ENCODE results near the gene THOC1. TPM values are rescaled to one million over a fixed set of nuclear protein-coding genes. Genes with fewer than 3 reads are reported as not detected.

THOC1 gene
- total and polyA plus RNA-seq, 4 experiments from 2014 or later, result 15.2 to 69.9 (median 42.4) TPM

GRCh38 chr18:210075-210474 is 57.8 kb downstream of the THOC1 start:
- CTCF ChIA-PET (ENCODE audit: partially characterized antibody), result no interaction called here
- H3K4me1 ChIP-seq (ENCODE audit: insufficient read depth, low read length), result no peaks in the 10 kb centered on the region
- Mint-ChIP-seq H3K36me3 (peaks cover 69 to 71% of the 10 kb centered on the region in 2 donors), H3K27ac (peak overlapping the region in 1 of 7 donors; percentile 68), H3K4me1 (peaks cover 0 to 6% (median under 1%) of the 10 kb centered on the region in 4 donors), H3K27me3 (no peaks in the 10 kb centered on the region), H3K4me3 (no peak overlapping the region), H3K9me3 (no peaks in the 10 kb centered on the region)
- H3K9me3 ChIP-seq (ENCODE audit: control insufficient read depth in 1 of 2, low read length in 2 of 2), result no peaks in the 10 kb centered on the region
- intact Hi-C loops (cut with micrococcal nuclease), result no loop called here
- DNase-seq, result no peak
- H3K36me3 ChIP-seq (ENCODE audit: insufficient read depth, low read length), result peaks cover 32% of the 10 kb centered on the region
- no peak overlapping the region for H3K4me3 ChIP-seq (ENCODE audit: low read length in 2 of 2)
- POLR2A ChIA-PET (ENCODE audit: partially characterized antibody), result no interaction called here
- H3K27ac ChIP-seq (ENCODE audit: low read depth, low read length), result no peak overlapping the region
- H3K27me3 ChIP-seq (ENCODE audit: insufficient read depth, low read length), result no peaks in the 10 kb centered on the region

DNA sequence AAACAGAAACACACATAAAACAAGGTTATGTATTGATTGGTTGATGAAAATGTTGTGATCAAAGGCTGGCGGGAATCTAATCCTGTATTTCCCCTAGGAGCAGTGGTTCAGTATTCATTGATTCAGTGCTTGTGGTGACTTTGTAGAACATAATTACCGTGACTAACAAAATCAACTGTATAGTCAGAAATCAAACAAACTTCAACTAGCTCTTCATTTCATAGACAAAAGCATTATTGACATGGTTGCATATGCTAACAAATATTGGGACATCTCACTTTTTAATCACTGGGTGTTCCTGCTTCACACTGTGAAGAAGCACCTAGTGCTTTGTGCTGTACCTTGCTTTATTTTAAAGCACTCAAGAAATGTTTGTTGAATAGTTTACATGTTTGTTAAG is 68.1 kb downstream of the THOC1 start:
- Mint-ChIP-seq H3K27me3 (no peaks in the 10 kb centered on the region), H3K36me3 (peaks cover 41 to 60% of the 10 kb centered on the region in 2 donors), H3K9me3 (peaks cover 0 to 3% (median 0%) of the 10 kb centered on the region in 8 donors), H3K4me3 (no peak overlapping the region), H3K4me1 (peaks cover 0 to 7% (median 4%) of the 10 kb centered on the region in 4 donors), H3K27ac (no peak overlapping the region)
- Histone ChIP-seq H3K27me3 (ENCODE audit: insufficient read depth, low read length) (no peaks in the 10 kb centered on the region), H3K9me3 (ENCODE audit: control insufficient read depth in 1 of 2, low read length in 2 of 2) (no peaks in the 10 kb centered on the region), H3K36me3 (ENCODE audit: insufficient read depth, low read length) (peaks cover 51% of the 10 kb centered on the region), H3K4me3 (ENCODE audit: low read length in 2 of 2) (no peak overlapping the region), H3K4me1 (ENCODE audit: insufficient read depth, low read length) (no peaks in the 10 kb centered on the region), H3K27ac (ENCODE audit: low read depth, low read length) (no peak overlapping the region)
- intact Hi-C loops (cut with micrococcal nuclease), result no loop called here
- DNase-seq, result no peak
- ChIA-PET CTCF (ENCODE audit: partially characterized antibody) (no interaction called here), POLR2A (ENCODE audit: partially characterized antibody) (no interaction called here)

GRCh38 chr18:199214-199613 is 68.6 kb downstream of the THOC1 start:
- Mint-ChIP-seq H3K4me3 (no peak overlapping the region), H3K27me3 (no peaks in the 10 kb centered on the region), H3K27ac (no peak overlapping the region), H3K9me3 (peaks cover 0 to 3% (median 0%) of the 10 kb centered on the region in 8 donors), H3K4me1 (peaks cover 0 to 7% (median 4%) of the 10 kb centered on the region in 4 donors), H3K36me3 (peaks cover 37 to 60% of the 10 kb centered on the region in 2 donors)
- intact Hi-C loops (cut with micrococcal nuclease), result no loop called here
- no peaks in the 10 kb centered on the region for H3K27me3 ChIP-seq (ENCODE audit: insufficient read depth, low read length)
- no peaks in the 10 kb centered on the region for H3K4me1 ChIP-seq (ENCODE audit: insufficient read depth, low read length)
- H3K4me3 ChIP-seq (ENCODE audit: low read length in 2 of 2), result no peak overlapping the region
- H3K27ac ChIP-seq (ENCODE audit: low read depth, low read length), result no peak overlapping the region
- peaks cover 46% of the 10 kb centered on the region for H3K36me3 ChIP-seq (ENCODE audit: insufficient read depth, low read length)
- H3K9me3 ChIP-seq (ENCODE audit: control insufficient read depth in 1 of 2, low read length in 2 of 2), result no peaks in the 10 kb centered on the region
- ChIA-PET POLR2A (ENCODE audit: partially characterized antibody) (no interaction called here), CTCF (ENCODE audit: partially characterized antibody) (no interaction called here)
- DNase-seq, result no peak

- no peak for DNase-seq
- Histone ChIP-seq H3K27ac (ENCODE audit: low read depth, low read length) (no peak overlapping the region), H3K4me1 (ENCODE audit: insufficient read depth, low read length) (no peaks in the 10 kb centered on the region), H3K36me3 (ENCODE audit: insufficient read depth, low read length) (peaks cover 30% of the 10 kb centered on the region), H3K9me3 (ENCODE audit: control insufficient read depth in 1 of 2, low read length in 2 of 2) (no peaks in the 10 kb centered on the region), H3K27me3 (ENCODE audit: insufficient read depth, low read length) (no peaks in the 10 kb centered on the region), H3K4me3 (ENCODE audit: low read length in 2 of 2) (no peak overlapping the region)
- CTCF ChIA-PET (ENCODE audit: partially characterized antibody), result no interaction called here
- Mint-ChIP-seq H3K27ac (no peak overlapping the region), H3K4me1 (peaks cover 5 to 13% (median 8%) of the 10 kb centered on the region in 4 donors), H3K27me3 (no peaks in the 10 kb centered on the region), H3K9me3 (peaks cover 0 to 3% (median 0%) of the 10 kb centered on the region in 8 donors), H3K36me3 (peaks cover 43 to 50% of the 10 kb centered on the region in 2 donors), H3K4me3 (no peak overlapping the region)
- POLR2A ChIA-PET (ENCODE audit: partially characterized antibody), result interaction anchor here (0.7 kb wide), 1 partner anchor 25 kb away, joined by 3 read pairs; no protein-coding TSS in a partner anchor
- intact Hi-C loops (cut with micrococcal nuclease), result no loop called here
Observed at GRCh38 chr18:195651-196050, 72.2 kb downstream of the THOC1 start.

DNA sequence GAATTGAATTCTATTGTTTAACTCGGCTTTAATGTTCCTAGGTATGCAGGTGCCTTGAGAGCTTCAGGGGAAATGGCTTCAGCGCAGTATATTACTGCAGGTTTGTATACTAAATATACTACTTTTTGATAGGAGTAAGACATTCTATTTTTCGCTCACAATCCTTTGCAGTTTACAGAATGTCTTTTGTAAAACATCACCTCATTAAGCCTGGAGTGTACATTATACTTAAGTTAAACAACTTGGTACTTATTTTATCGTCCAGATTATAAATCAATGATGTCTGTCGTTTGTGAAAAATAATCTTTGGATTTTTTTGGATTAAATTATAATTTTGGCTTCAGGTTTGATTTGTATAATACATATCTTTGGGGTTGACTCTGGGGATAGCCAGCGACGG is 75.0 kb downstream of the THOC1 start:
- H3K27ac ChIP-seq (ENCODE audit: low read depth, low read length), result no peak overlapping the region
- Mint-ChIP-seq H3K27ac (peak overlapping the region in 1 of 7 donors; percentile 53), H3K4me1 (peaks cover 11 to 22% (median 16%) of the 10 kb centered on the region in 4 donors), H3K4me3 (no peak overlapping the region), H3K36me3 (peaks cover 37 to 43% of the 10 kb centered on the region in 2 donors), H3K27me3 (no peaks in the 10 kb centered on the region), H3K9me3 (peaks cover 0 to 3% (median 0%) of the 10 kb centered on the region in 8 donors)
- ChIA-PET CTCF (ENCODE audit: partially characterized antibody) (no interaction called here), POLR2A (ENCODE audit: partially characterized antibody) (no interaction called here)
- H3K27me3 ChIP-seq (ENCODE audit: insufficient read depth, low read length), result no peaks in the 10 kb centered on the region
- intact Hi-C loops (cut with micrococcal nuclease), result no loop called here
- H3K4me1 ChIP-seq (ENCODE audit: insufficient read depth, low read length), result no peaks in the 10 kb centered on the region
- H3K4me3 ChIP-seq (ENCODE audit: low read length in 2 of 2), result no peak overlapping the region
- no peak for DNase-seq
- H3K36me3 ChIP-seq (ENCODE audit: insufficient read depth, low read length), result peaks cover 14% of the 10 kb centered on the region
- no peaks in the 10 kb centered on the region for H3K9me3 ChIP-seq (ENCODE audit: control insufficient read depth in 1 of 2, low read length in 2 of 2)

GRCh38 chr18:191725-192124 is 76.1 kb downstream of the THOC1 start:
- ChIA-PET CTCF (ENCODE audit: partially characterized antibody) (no interaction called here), POLR2A (ENCODE audit: partially characterized antibody) (no interaction called here)
- Mint-ChIP-seq H3K27ac (no peak overlapping the region), H3K4me1 (peaks cover 12 to 25% (median 19%) of the 10 kb centered on the region in 4 donors), H3K36me3 (peaks cover 28 to 37% of the 10 kb centered on the region in 2 donors), H3K4me3 (no peak overlapping the region), H3K27me3 (no peaks in the 10 kb centered on the region), H3K9me3 (no peaks in the 10 kb centered on the region)
- no peak overlapping the region for H3K27ac ChIP-seq (ENCODE audit: low read depth, low read length)
- DNase-seq, result no peak
- H3K36me3 ChIP-seq (ENCODE audit: insufficient read depth, low read length), result peaks cover 5% of the 10 kb centered on the region
- intact Hi-C loops (cut with micrococcal nuclease), result no loop called here
- H3K4me3 ChIP-seq (ENCODE audit: low read length in 2 of 2), result no peak overlapping the region
- H3K27me3 ChIP-seq (ENCODE audit: insufficient read depth, low read length), result no peaks in the 10 kb centered on the region
- no peaks in the 10 kb centered on the region for H3K9me3 ChIP-seq (ENCODE audit: control insufficient read depth in 1 of 2, low read length in 2 of 2)
- no peaks in the 10 kb centered on the region for H3K4me1 ChIP-seq (ENCODE audit: insufficient read depth, low read length)

DNA sequence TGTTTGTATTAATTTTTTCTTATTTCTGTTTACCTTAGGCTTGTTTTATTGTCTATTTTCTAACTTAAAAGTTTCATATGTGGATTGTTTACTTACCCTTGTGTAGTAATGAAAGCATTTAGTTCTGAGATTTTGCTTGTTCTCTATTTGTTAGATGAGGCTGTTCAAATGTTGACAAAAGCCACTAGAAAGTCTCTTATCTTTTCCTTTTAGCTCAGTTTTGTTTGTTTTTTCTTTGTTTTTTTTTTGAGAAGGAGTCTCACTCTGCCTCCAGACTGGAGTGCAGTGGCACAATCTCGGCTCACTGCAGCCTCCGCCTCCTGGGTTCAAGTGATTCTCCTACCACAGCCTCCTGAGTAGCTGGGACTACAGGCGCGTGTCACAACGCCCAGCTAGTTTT is 78.6 kb downstream of the THOC1 start:
- H3K4me1 ChIP-seq (ENCODE audit: insufficient read depth, low read length), result no peaks in the 10 kb centered on the region
- H3K4me3 Mint-ChIP-seq, result no peak overlapping the region
- no peaks in the 10 kb centered on the region for H3K9me3 Mint-ChIP-seq
- ChIA-PET POLR2A (ENCODE audit: partially characterized antibody) (no interaction called here), CTCF (ENCODE audit: partially characterized antibody) (no interaction called here)
- DNase-seq, result no peak
- peaks cover 7% of the 10 kb centered on the region for H3K36me3 ChIP-seq (ENCODE audit: insufficient read depth, low read length)
- H3K36me3 Mint-ChIP-seq, result peaks cover 24 to 31% of the 10 kb centered on the region in 2 donors
- no peaks in the 10 kb centered on the region for H3K27me3 Mint-ChIP-seq
- intact Hi-C loops (cut with micrococcal nuclease), result no loop called here
- H3K27me3 ChIP-seq (ENCODE audit: insufficient read depth, low read length), result no peaks in the 10 kb centered on the region
- no peak overlapping the region for H3K4me3 ChIP-seq (ENCODE audit: low read length in 2 of 2)
- H3K9me3 ChIP-seq (ENCODE audit: control insufficient read depth in 1 of 2, low read length in 2 of 2), result no peaks in the 10 kb centered on the region
- H3K27ac ChIP-seq (ENCODE audit: low read depth, low read length), result no peak overlapping the region
- peak overlapping the region in 1 of 7 donors; percentile 25 for H3K27ac Mint-ChIP-seq
- H3K4me1 Mint-ChIP-seq, result peaks cover 11 to 26% (median 19%) of the 10 kb centered on the region in 4 donors

DNA sequence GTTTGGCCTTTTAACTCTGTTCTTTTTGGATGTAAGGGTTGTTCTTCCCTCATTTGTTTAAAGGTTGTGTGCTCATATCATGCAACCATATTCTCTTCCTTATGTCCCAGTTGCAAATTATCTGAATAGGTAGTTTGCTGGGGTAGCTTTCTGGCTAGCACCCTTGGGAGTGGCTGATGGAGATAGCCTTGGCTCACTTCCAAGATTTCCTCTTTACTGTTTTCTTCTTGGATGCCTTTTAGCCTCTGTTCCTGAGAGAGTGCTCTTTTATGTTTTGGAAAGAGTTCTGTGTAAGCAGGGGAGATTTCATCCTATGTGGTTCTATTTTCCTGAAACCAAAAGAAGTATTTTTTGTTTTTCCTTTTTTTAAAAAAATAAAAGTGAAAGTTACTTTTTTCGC is 84.1 kb downstream of the THOC1 start:
- Mint-ChIP-seq H3K9me3 (no peaks in the 10 kb centered on the region), H3K36me3 (peaks cover 31 to 43% of the 10 kb centered on the region in 2 donors), H3K4me1 (peaks cover 12 to 24% (median 18%) of the 10 kb centered on the region in 4 donors), H3K27me3 (no peaks in the 10 kb centered on the region), H3K27ac (peak overlapping the region in 2 of 7 donors; percentile 53 to 59), H3K4me3 (no peak overlapping the region)
- DNase-seq, result no peak
- Histone ChIP-seq H3K36me3 (ENCODE audit: insufficient read depth, low read length) (peaks cover 19% of the 10 kb centered on the region), H3K27ac (ENCODE audit: low read depth, low read length) (no peak overlapping the region), H3K4me3 (ENCODE audit: low read length in 2 of 2) (no peak overlapping the region), H3K9me3 (ENCODE audit: control insufficient read depth in 1 of 2, low read length in 2 of 2) (no peaks in the 10 kb centered on the region), H3K4me1 (ENCODE audit: insufficient read depth, low read length) (peaks cover 9% of the 10 kb centered on the region), H3K27me3 (ENCODE audit: insufficient read depth, low read length) (no peaks in the 10 kb centered on the region)
- intact Hi-C loops (cut with micrococcal nuclease), result no loop called here
- ChIA-PET CTCF (ENCODE audit: partially characterized antibody) (no interaction called here), POLR2A (ENCODE audit: partially characterized antibody) (no interaction called here)
